H1 (cell line): ENCODE results near the gene ZSWIM2. TPM values are rescaled to one million over a fixed set of nuclear protein-coding genes. Genes with fewer than 3 reads are reported as not detected.

ENCODE experiments used
- E2F6 ChIP-seq: IDR thresholded peaks from 2 replicates; pipeline ENCODE4 v1.6.1; 2012; ENCODE audit warnings: inconsistent platforms
- HDAC2 ChIP-seq, 2 experiments: fragments of 300-600 bp in 1 of 2; sonication (generic) in 1 of 2; IDR thresholded peaks; 2 replicates each; pipeline ENCODE4 v1.6.1; 2011 to 2012; ENCODE audit warnings: low read depth in 2 of 2, low read length in 2 of 2, mild to moderate bottlenecking in 2 of 2, moderate library complexity in 2 of 2, borderline replicate concordance in 1 of 2, inconsistent platforms in 1 of 2
- RAD21 ChIP-seq, 2 experiments: IDR thresholded peaks in 1 of 2; conservative IDR thresholded peaks in 1 of 2; 2 replicates each; pipeline ENCODE4 v1.6.1; 2011; ENCODE audit warnings: low read depth in 2 of 2, low read length in 2 of 2, improper control_type of control experiment in 1 of 2, inconsistent platforms in 1 of 2, mild to moderate bottlenecking in 1 of 2, moderate library complexity in 1 of 2
- SP2 ChIP-seq: IDR thresholded peaks from 2 replicates; pipeline ENCODE4 v1.6.1; 2012; ENCODE audit warnings: mild to moderate bottlenecking, low read length, inconsistent platforms
- polyA plus RNA-seq, 7 experiments: library from polyadenylated mRNA; depleted of rRNA in 3 of 7; stranded (reverse) in 5 of 7; unstranded in 2 of 7; fragments of >200 nt in 5 of 7; fragments of 200-250 nt in 2 of 7; gene quantifications; 1 replicate in 5 of 7; 2 replicates in 1 of 7; 4 replicates in 1 of 7; pipeline versions ENCODE4 v1.2.1 to v1.2.3, GENCODE V29; 2011 to 2013; ENCODE audit warnings: missing spikeins in 2 of 7, mixed read lengths in 2 of 7
- total RNA-seq: library from RNA; stranded (reverse); fragmentation: NEBNext Ultra II Directional; extraction: Animal tissue kit (Norgen Biotek cat#: 25700); gene quantifications from 2 replicates; pipeline ENCODE4 v1.2.1, GENCODE V29; 2021

The ZSWIM2 gene
- total and polyA plus RNA-seq, 2 of the 8 experiments (the other 6 are each of a cell fraction or from before 2014, with no cell fraction given) = not detected

- TF ChIP-seq RAD21 (IDR thresholded peaks at IDR 0.05 in 1 of 2, conservative IDR thresholded peaks at IDR 0.05 in 1 of 2; ENCODE audit: low read depth in 2 of 2, low read length in 2 of 2) (no peak), HDAC2 (IDR thresholded peaks at IDR 0.05; ENCODE audit: borderline replicate concordance in 1 of 2, low read depth in 2 of 2, low read length in 2 of 2) (no peak), SP2 (no peak), E2F6 (no peak)
Measured at GRCh38 chr2:186822323-186822722, 26.6 kb downstream of the ZSWIM2 start (continued).
